HG02610 (cell line): ENCODE results near the gene EEFSEC.

Experiments used
- ATAC-seq: cut with Tn5 transposase; IDR thresholded peaks from one replicate; pipeline ENCODE4 v1.9.1; 2021; ENCODE audit warnings: mild to moderate bottlenecking, moderate library complexity; ENCODE audit not compliant: unreplicated experiment

EEFSEC gene

GRCh38 chr3:128239304-128239703, 86.0 kb downstream of the EEFSEC start:
- no peak for ATAC-seq

- ATAC-seq: no peak
Measured at GRCh38 chr3:128240232-128240631, 87.0 kb downstream of the EEFSEC start.

- ATAC-seq: no peak
Measured at GRCh38 chr3:128241741-128242140, 88.5 kb downstream of the EEFSEC start.

- no peak for ATAC-seq
Measured at GRCh38 chr3:128242818-128243601, 89.7 kb downstream of the EEFSEC start.

GRCh38 chr3:128243602-128244504, 90.6 kb downstream of the EEFSEC start:
- no peak for ATAC-seq

- ATAC-seq: no peak
Measured at GRCh38 chr3:128245460-128245859, 92.2 kb downstream of the EEFSEC start.

GRCh38 chr3:128247666-128248409, 94.6 kb downstream of the EEFSEC start:
- ATAC-seq: no peak

GRCh38 chr3:128252083-128252482, 98.8 kb downstream of the EEFSEC start:
- no peak for ATAC-seq

GRCh38 chr3:128253150-128253549, 99.9 kb downstream of the EEFSEC start:
- ATAC-seq: no peak

GRCh38 chr3:128254066-128254590, 100.8 kb downstream of the EEFSEC start:
- no peak for ATAC-seq

GRCh38 chr3:128254967-128255366, 101.7 kb downstream of the EEFSEC start:
- no peak for ATAC-seq

GRCh38 chr3:128256131-128256530, 102.8 kb downstream of the EEFSEC start:
- no peak for ATAC-seq

- no peak for ATAC-seq
Measured at GRCh38 chr3:128257632-128258031, 104.4 kb downstream of the EEFSEC start.

GRCh38 chr3:128260275-128260674, 107.0 kb downstream of the EEFSEC start:
- no peak for ATAC-seq

GRCh38 chr3:128262457-128262856, 109.2 kb downstream of the EEFSEC start:
- no peak for ATAC-seq

GRCh38 chr3:128263118-128263517, 109.8 kb downstream of the EEFSEC start:
- ATAC-seq: no peak

GRCh38 chr3:128263946-128264345, 110.7 kb downstream of the EEFSEC start:
- ATAC-seq: no peak

GRCh38 chr3:128266453-128266852, 113.2 kb downstream of the EEFSEC start:
- ATAC-seq: no peak

- ATAC-seq: no peak
Measured at GRCh38 chr3:128267541-128267940, 114.3 kb downstream of the EEFSEC start.

- ATAC-seq: no peak
Measured at GRCh38 chr3:128269006-128269775, 115.9 kb downstream of the EEFSEC start.
